Osteocyte (in vitro differentiated cells): ENCODE results near the gene NRROS. TPM values are rescaled to one million over a fixed set of nuclear protein-coding genes. Genes with fewer than 3 reads are reported as not detected.

ENCODE experiments used
- DNase-seq: peaks from one replicate; pipeline ENCODE4 v3.0.0; 2021; ENCODE audit warnings: mixed read lengths; ENCODE audit not compliant: unreplicated experiment; ENCODE audit errors: extremely low spot score
- H3K27ac Mint-ChIP-seq: one replicate; pipeline ENCODE4 v1.8.0; 2021; ENCODE audit warnings: mild to moderate bottlenecking, mixed read lengths; ENCODE audit not compliant: unreplicated experiment
- H3K27me3 Mint-ChIP-seq: one replicate; pipeline ENCODE4 v1.8.0; 2021; ENCODE audit warnings: mixed read lengths; ENCODE audit not compliant: unreplicated experiment
- H3K36me3 Mint-ChIP-seq: one replicate; pipeline ENCODE4 v1.8.0; 2021; ENCODE audit warnings: mixed read lengths; ENCODE audit not compliant: unreplicated experiment
- H3K4me1 Mint-ChIP-seq: one replicate; pipeline ENCODE4 v1.8.0; 2021; ENCODE audit warnings: mixed read lengths; ENCODE audit not compliant: unreplicated experiment
- H3K4me3 Mint-ChIP-seq: one replicate; pipeline ENCODE4 v1.8.0; 2021; ENCODE audit warnings: mild to moderate bottlenecking, moderate library complexity, mixed read lengths; ENCODE audit not compliant: unreplicated experiment
- H3K9me3 Mint-ChIP-seq: one replicate; pipeline ENCODE4 v1.8.0; 2021; ENCODE audit warnings: mixed read lengths; ENCODE audit not compliant: unreplicated experiment
- total RNA-seq: library from RNA; stranded (reverse); gene quantifications from 2 replicates; pipeline ENCODE4 v1.2.1, GENCODE V29; 2021
- TF ChIP-seq, protein P1 (sequence below): fragments of 200-600 bp; sonication (generic); IDR thresholded peaks from 2 replicates; pipeline ENCODE4 v1.5.0; 2021; ENCODE audit warnings: antibody characterized with exemption, mild to moderate bottlenecking, moderate library complexity

The NRROS gene
- total RNA-seq, 1 donor from 2014 or later = 0.13 TPM

- Mint-ChIP-seq H3K27me3 (no peaks in the 10 kb centered on the region), H3K4me3 (no peak overlapping the region), H3K36me3 (no peaks in the 10 kb centered on the region), H3K4me1 (peaks cover 3% of the 10 kb centered on the region), H3K9me3 (no peaks in the 10 kb centered on the region), H3K27ac (no peak overlapping the region)
- DNase-seq = no peak
- TF ChIP-seq, protein P1, sequence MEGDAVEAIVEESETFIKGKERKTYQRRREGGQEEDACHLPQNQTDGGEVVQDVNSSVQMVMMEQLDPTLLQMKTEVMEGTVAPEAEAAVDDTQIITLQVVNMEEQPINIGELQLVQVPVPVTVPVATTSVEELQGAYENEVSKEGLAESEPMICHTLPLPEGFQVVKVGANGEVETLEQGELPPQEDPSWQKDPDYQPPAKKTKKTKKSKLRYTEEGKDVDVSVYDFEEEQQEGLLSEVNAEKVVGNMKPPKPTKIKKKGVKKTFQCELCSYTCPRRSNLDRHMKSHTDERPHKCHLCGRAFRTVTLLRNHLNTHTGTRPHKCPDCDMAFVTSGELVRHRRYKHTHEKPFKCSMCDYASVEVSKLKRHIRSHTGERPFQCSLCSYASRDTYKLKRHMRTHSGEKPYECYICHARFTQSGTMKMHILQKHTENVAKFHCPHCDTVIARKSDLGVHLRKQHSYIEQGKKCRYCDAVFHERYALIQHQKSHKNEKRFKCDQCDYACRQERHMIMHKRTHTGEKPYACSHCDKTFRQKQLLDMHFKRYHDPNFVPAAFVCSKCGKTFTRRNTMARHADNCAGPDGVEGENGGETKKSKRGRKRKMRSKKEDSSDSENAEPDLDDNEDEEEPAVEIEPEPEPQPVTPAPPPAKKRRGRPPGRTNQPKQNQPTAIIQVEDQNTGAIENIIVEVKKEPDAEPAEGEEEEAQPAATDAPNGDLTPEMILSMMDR = no peak
Observed at GRCh38 chr3:196660381-196661166, 21.1 kb downstream of the NRROS start.

DNA sequence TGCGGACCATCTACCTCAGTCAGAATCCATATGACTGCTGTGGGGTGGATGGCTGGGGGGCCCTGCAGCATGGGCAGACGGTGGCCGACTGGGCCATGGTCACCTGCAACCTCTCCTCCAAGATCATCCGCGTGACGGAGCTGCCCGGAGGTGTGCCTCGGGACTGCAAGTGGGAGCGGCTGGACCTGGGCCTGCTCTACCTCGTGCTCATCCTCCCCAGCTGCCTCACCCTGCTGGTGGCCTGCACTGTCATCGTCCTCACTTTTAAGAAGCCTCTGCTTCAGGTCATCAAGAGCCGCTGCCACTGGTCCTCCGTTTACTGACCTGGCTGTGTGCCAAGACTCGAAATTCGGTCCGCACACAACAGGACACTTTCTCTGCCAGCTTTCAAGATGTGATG lies 21.9 kb downstream of the NRROS start:
- TF ChIP-seq, protein P1 = no peak
- no peak for DNase-seq
- no peaks in the 10 kb centered on the region for H3K36me3 Mint-ChIP-seq
- no peak overlapping the region for H3K4me3 Mint-ChIP-seq
- peaks cover 3% of the 10 kb centered on the region for H3K27me3 Mint-ChIP-seq
- no peaks in the 10 kb centered on the region for H3K9me3 Mint-ChIP-seq
- H3K27ac Mint-ChIP-seq = no peak overlapping the region
- peaks cover 7% of the 10 kb centered on the region for H3K4me1 Mint-ChIP-seq

- Mint-ChIP-seq H3K4me1 (peaks cover 7% of the 10 kb centered on the region), H3K36me3 (no peaks in the 10 kb centered on the region), H3K4me3 (no peak overlapping the region), H3K27ac (no peak overlapping the region), H3K9me3 (no peaks in the 10 kb centered on the region), H3K27me3 (peaks cover 3% of the 10 kb centered on the region)
- DNase-seq = no peak
- TF ChIP-seq, protein P1 = no peak
Observed at GRCh38 chr3:196662033-196662432, 22.5 kb downstream of the NRROS start.

DNA sequence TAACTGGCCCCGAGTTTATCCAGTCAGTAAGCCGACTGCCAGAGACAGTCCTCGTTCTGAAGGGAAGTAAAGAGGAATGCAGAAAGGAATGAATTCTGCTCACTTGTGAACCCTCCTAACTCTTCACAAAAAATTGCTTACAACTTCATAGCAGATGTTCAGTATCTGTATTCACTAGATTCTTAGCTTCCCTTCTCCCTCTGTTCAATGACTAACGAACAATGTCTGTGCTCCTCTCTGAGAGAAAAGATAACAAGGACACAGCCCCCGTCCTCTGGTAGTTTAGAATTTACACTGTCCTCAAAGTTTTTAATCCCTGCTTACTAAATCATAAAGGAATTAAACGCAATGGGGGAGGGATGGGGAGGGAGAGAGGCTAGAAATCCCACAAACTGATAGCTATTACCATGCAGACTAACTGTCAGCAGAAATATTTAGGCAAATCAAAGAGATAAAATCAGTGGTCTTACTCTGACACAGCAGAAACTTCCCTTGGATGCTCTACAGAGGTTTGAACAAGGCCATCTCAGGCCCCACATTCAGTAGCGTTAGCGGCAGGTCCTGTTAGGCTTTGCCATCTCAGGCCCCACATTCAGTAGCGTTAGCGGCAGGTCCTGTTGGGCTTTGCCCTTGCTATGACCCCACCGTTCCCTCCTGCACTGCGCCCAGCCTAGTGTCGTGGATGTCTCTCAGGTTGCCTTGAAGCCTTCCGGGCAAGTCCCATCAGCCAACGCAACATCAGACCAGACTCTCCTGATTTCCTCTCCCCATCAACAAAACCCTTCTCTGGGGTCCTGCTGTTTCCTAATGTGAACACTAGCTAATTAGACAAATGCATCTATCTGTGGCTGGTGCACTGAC lies 23.4 kb downstream of the NRROS start:
- Mint-ChIP-seq H3K27ac (no peak overlapping the region), H3K9me3 (no peaks in the 10 kb centered on the region)

More for the DNA sequence above, 23.4 kb downstream of the NRROS start:
- no peak for DNase-seq
- Mint-ChIP-seq H3K27me3 (peaks cover 3% of the 10 kb centered on the region), H3K4me3 (no peak overlapping the region), H3K36me3 (no peaks in the 10 kb centered on the region), H3K4me1 (peaks cover 7% of the 10 kb centered on the region)
- TF ChIP-seq, protein P1 = no peak
